ENCODE data around the gene COA6.
"Not testable (repeated sequence)": the region's sequence is repeated elsewhere in the genome, so short reads cannot be mapped to it uniquely, and the experiment has no call there.

The COA6 gene

DNA sequence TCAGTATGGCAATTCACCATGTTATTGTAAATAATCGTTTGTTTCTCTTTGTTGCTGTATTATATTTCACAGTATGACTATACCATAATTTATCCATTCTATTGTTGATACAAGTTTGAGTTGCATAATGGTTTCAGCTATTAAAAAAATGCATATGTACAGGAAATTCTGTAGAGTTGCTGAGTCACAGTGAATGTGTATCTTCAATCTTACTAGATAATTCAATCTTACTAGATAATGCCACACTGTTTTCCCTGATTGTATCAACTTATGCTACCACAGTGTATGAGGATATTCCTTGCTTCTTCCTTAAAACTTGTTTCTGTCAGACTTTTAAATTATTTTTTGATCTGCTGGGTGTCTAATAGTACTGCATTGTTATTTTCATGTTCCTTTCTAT is 3.5 kb upstream of the COA6 start:
- DNase-seq (ENCODE audit: low read depth, low spot score) = no peak

DNA sequence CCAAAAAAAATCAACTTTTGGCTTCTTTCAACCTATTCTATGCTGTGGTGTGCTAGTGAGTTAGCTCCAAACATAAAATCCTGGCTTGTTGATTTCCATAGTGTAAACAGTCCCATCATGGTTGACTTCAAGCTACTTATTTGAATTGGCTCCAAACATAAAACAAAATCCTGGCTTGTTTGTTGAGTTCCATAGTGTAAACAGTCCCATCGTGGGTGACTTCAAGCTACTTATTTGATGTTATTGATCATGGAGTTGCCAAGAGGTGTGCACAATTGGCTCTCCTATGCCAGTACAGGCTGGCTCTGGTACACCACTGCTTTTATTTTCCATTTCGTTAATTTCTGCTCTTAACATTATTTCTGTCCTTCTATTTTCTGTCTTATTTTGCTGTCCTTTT is 1.8 kb upstream of the COA6 start:
- no peak for DNase-seq (ENCODE audit: low read depth, low spot score)

DNA sequence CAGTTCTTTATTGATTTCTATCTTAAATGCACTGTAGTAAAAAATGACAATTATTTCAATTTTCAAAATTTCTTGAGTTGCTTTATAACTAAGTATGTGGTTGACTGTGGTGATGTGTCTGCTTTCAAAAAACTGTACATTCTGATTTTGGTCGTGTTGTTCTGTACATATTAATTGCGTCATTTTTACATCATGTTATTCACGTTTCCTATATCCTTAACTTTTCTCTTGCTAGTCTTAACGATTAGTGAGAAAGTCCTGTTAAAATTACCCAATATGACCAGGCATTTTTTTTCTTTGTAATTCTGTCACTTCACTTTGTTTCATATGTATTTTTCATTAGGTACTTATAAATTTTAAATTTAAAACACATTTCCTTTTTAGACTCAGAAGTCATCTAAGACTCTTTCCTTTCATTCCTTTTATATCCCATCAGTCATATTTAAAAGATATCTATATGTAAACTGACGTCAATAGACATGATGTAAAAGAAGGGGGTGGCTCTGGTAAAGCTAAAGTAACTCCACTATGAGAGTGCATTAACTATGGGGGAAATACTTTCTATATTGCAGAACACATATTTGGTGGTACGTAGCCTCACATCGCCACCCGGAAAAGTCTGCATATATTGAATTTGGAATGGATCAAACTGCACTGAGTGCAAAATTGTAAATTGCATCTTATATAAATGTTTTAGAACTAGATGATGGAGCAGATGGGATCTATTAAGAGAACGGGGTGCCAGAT is 1.1 kb upstream of the COA6 start:
- DNase-seq (ENCODE audit: low read depth, low spot score) = no peak

DNA sequence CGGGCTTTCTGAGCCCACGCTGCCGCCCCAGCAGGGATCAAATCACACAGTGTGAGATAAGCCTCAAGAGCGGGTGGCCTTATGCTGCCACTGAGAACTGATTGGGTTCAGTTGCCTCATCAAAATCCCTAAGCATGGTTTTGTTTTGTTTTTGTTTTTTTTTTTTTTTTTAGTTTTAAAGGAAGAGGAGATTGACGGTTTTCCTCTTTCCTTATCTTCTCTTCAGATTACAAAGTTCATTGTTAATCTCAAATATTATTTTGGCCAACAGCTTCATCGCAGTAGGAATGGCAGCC is 651 bp downstream of the COA6 start:
- no peak for DNase-seq (ENCODE audit: low read depth, low spot score)

DNA sequence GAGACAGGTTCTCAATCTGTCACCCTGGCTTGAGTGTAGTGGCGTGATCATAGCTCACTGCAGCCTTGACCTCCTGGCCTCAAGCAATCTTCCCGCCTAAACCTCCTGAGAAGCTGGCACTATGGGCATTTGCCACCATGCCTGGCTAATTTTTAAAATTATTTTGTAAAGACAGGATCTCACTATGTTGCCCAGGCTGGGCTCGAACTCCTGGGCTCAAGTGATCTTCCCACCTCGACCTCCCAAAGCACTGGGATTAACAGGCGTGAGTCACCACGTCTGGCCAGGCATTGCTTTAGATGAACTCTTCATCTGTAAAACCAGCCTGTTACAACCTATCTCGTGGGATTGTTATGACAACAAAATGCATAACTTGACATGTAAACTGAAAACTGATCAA is 2.4 kb downstream of the COA6 start:
- DNase-seq (ENCODE audit: low read depth, low spot score) = no peak

DNA sequence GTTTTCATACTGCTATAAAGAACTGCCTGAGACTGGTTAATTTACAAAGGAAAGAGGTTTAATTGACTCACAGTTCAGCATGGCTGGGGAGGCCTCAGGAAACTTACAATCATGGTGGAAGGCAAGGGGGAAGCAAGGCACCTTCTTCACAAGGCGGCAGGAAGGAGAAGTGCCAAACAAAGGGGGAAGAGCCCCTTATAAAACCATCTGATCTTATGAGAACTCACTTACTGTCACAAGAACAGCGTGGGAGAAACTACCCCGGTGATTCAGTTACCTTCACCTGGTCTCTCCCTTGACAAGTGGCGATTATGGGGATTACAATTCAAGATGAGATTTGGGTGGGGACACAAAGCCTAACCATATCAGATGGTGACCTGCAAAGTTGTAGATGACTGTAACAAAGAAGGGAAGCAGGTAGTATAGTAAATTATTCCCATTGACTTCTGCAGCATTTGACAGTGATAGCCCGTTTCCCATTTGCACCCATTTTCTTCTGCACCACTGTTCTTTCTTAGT is 6.4 kb downstream of the COA6 start:
- DNase-seq (ENCODE audit: low read depth, low spot score) = not testable (repeated sequence)

DNA sequence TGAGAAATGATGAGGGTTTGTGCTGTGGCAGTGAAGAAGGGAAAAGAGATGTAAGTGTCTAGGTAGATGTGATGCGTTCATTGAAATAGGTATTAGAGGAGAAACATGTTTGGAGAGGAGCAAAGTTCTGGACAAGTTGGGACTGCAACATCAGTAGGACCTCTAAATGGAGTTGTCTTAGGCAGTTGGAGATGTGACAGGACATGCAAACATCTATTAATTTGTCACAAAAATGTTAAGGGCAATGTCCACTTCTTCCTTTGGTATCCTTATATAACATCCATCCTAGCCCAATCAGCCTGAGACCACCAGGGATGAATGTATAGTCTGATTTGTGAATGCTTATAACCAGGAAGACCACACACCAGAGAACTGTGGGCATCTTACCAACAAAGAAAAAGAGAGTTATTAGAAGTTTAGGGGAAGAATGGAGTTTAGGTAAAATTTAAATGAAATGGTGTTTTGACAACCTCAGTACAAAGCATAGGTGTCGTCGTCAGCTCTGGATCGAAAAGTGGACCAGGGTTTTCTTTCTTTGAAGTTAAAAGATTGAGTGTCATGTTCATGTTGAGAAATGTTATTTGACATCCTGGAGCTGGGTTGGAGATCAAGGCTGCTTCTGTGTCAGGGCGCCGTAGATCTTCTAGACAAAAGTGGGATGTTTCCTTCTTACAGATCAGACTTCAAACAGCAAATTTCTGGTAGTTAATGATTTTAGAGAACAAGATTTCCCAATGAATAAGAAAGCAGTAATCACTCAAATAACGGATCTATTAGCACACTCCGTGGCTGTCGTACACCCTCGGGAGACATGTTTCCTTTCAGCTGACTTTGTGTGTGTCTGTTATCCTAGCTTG is 8.7 kb downstream of the COA6 start:
- no peak for DNase-seq (ENCODE audit: low read depth, low spot score)

DNA sequence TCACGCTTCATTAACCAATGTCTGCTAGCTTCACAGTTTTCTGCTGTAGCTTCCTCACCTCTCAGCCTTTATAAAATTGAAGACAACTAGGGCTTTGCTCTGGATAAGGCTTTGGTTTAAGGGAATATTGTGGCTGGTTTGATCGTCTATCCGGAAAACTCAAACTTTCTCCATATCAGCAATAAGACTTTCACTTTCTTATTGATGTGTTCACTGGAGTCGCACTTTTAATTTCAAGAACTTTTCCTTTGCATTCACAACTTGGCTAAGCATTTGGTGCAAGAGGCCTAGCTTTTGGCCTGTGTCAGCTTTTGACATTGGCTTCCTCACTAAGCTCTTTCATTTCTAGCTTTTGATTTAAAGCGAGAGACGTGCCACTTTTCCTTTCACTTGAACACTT is 12.9 kb downstream of the COA6 start:
- no peak for DNase-seq (ENCODE audit: low read depth, low spot score)

DNA sequence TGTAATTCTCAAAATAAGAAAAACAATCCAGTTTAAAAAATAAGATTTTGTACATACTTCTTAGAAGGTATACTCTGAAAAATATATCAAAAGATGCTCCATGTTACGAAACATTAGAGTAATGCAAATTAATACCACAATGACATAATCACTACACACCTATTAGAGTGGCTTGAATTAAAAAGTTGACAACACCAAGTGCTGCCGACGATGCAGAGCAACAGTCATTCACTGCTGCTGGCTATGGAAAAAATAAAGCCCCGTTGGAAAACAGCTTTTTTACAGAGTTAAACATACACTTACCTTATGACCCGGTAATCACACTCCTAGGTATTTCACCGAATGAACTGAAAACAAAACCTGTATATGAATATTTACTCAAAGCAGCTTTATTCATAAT is 14.8 kb downstream of the COA6 start:
- no peak for DNase-seq (ENCODE audit: low read depth, low spot score)

DNA sequence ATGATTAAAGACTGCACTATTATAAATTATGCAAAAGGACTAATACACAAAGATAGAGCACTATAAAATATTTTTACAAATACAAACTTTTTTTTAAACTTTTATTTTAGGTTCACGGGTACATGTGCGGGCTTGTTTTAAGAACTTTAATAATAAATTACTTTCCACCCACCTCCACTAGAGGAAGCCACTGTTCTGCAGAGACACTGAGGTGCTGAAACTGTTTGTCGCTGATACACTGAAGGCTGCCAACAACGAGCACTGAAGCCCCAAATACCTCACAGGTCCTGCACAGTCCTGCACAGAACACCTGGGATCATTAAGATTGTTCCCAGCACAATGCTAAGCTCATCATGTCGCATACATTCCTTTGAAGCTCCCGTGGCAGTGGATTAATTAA is 19.9 kb downstream of the COA6 start:
- DNase-seq (ENCODE audit: low read depth, low spot score) = no peak

DNA sequence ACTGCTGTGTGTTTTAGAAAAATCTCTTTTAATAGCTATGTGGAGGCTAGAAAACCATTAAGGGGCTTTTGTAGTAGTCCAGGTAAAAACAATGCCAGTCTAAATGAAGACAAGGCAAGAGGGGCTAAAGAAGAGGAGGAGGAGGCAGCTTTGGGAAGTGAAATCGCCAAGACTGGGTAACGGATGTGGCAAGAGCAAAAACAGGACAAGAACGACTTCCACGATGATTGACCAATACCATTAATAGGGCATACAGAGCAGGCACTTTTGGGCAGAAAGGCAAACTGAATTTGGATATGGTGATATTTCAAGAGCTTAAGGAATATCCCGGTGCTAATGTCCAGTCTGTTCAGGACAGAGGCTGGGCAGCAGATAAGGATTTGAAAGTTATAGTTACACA is 22.0 kb downstream of the COA6 start:
- DNase-seq (ENCODE audit: low read depth, low spot score) = no peak

DNA sequence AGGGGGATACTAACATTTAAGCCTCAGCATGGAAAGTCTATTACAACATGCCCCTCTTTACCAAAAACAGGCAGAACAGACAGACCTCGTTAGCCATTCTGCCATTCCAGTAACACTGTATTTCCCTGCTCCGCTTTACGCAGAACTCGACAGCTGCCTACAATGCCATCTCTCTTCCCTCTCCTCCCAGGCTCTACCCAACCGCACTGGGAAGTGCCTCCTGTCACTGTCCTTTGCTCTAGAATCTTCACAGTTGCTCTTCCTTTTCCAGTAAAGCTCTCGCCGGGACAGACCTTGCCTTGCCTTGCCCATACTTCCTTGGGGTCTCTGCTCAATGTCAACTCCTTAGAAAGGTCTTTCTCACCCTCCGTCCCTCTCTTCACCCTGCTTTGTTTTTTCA is 22.8 kb downstream of the COA6 start:
- no peak for DNase-seq (ENCODE audit: low read depth, low spot score)

DNA sequence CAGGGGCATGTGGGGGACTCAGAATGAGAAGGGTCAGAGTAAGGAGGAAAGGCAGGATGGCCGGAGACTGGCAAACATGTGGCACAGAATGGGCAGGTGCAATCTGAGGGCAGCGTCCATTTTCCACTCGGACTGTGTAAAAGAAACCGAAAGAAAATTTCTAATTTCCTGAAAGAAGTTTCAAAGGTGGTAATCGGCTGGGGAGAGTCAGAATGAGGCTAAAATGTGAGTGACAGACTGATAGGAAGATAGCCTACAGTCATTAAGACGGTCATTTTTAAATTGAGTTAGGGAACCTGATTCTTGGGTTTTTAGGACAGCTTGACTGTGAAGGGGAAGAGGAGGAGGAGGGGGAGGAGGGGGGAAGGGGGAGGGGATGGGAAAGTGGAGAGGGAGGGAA is 23.6 kb downstream of the COA6 start:
- no peak for DNase-seq (ENCODE audit: low read depth, low spot score)

DNA sequence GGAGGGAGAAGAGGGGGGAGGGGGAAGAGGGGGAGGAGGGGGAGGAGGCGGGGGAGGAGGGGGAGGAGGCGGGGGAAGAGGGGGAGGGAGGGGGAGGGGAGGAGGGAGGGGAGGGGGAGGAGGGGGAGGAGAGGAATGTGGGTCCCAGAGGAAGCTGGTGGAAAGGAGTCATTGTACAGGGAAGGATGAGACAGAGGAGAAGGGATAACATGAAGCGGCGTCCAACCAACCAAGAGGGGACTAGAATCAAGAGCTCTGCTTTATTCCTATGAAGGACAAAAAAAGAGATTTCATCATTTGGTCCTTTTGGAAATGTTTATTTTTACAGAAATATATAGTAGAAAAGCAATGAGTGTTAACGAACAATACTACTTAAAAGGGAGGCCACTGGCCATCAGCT is 24.5 kb downstream of the COA6 start:
- DNase-seq (ENCODE audit: low read depth, low spot score) = no peak

DNA sequence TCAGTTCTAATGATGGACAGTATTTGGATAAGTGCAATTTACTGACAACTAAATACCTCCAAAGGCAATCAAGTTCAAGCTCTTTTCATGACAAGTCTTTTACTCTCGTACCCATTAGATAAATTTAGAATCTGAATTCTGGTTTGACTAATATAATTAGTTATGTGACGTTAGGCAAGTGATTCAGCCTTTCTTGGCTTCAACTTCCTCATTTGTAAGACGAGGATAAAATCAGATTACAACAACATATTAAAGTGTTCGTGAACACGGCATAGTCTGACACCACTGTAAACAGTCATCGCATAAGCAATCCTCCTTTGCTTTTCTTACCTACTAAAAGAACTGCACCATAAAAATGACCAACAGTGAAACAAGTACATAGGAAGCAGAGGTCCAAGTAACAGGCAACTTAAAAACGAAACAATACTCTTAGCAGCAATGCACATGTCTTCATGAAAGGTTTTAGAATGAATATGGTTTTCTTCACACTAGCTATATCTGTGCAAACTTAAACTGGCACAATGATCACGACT is 25.7 kb downstream of the COA6 start:
- DNase-seq (ENCODE audit: low read depth, low spot score) = no peak

DNA sequence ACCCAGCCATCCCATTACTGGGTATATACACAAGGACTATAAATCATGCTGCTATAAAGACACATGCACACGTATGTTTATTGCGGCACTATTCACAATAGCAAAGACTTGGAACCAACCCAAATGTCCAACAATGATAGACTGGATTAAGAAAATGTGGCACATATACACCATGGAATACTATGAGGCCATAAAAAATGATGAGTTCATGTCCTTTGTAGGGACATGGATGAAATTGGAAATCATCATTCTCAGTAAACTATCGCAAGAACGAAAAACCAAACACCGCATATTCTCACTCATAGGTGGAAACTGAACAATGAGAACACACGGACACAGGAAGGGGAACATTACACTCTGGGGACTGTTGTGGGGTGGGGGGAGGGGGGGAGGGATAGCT is 26.3 kb downstream of the COA6 start:
- DNase-seq (ENCODE audit: low read depth, low spot score) = not testable (repeated sequence)

DNA sequence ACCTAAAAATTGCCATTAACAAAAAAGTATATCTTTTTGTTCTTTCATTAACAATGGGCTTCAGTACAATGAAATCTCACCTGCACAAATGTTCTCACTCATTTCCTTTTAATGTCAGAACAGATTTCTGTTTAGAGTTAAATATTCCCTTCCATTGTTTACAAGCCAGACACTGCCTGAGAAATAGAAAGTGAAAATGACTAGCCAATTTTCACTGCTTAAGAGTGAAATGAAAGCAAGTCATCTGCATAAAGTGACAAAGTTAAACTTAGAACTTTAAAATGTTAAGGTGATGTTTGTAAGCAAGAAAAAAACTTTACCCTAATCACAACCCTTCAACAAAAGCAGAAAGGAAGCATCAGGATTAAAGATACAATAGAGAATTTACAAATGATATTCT is 27.5 kb downstream of the COA6 start:
- no peak for DNase-seq (ENCODE audit: low read depth, low spot score)

DNA sequence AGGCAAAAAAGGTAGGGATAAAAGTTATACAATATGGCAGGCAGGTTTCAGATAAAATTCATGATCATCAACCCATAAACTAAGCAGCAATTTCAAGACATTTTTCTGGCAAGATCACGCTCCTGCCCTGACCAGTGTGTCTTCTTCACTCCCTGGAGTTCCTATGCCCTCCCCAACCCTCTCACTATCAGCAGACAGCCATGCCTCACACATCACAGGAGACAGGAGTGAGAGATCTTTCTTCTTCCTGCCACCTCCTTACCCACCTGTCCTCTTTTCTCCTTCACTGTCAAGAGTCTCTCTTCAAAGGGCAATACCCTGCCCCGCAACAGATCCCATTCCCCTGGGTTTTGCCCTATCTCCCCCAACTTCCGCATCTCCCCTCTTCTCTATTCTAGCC is 28.4 kb downstream of the COA6 start:
- no peak for DNase-seq (ENCODE audit: low read depth, low spot score)

DNA sequence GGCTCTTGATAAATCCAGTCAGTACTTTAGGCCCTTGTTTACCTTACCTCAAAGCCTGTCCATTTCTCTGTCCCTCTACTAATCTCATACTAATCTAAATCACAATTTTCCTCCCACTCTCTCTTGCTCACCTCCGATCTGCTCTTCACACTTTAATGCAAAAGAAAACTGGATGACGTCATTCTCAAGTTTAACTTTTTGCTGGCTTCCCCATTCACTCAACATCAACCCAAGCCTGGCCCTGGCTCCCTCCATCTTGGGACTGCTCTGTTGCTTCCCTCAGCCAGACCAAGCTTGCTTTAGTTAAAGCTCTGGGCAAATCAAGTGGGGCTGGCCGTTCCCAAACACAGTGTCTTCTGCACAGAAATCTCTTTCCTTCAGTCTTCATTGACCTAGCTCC is 29.7 kb downstream of the COA6 start:
- DNase-seq (ENCODE audit: low read depth, low spot score) = no peak

DNA sequence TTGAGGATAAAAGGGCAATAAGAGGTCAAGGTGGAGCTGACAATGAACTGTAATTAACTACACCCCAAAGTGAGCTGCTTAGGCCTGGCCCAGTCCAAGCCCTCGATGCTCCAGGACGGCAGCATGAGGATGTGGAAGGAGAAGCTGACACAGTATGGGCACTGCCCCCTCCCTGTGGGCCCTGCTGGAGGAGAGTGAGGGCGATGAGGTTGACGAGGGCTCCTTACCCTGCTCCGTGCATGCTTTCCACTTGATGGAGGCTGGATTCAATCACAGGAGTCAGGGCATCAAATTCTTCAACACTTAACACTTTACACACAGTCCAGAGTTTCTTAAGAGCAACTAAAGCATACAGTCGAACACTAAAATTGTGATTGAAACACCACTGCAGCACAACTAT is 32.4 kb downstream of the COA6 start:
- no peak for DNase-seq (ENCODE audit: low read depth, low spot score)

DNA sequence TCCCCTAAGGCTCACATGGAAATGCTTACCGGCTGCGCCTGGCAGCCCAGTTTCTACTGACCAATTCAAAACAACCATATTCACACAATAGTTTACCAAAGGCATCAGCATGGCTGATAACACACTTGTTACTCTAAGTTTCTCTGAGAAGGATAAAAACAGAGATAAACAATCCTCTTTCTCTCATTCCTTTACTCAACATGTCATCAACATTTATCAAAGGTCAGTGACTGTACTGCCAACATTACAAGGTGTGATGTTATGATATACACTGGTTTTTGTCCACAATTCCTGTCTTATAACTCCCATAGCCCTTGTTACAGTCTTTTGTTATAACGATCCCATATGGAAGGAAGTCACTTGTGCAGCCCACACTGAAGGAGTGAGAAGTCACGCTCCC is 33.6 kb downstream of the COA6 start:
- no peak for DNase-seq (ENCODE audit: low read depth, low spot score)

DNA sequence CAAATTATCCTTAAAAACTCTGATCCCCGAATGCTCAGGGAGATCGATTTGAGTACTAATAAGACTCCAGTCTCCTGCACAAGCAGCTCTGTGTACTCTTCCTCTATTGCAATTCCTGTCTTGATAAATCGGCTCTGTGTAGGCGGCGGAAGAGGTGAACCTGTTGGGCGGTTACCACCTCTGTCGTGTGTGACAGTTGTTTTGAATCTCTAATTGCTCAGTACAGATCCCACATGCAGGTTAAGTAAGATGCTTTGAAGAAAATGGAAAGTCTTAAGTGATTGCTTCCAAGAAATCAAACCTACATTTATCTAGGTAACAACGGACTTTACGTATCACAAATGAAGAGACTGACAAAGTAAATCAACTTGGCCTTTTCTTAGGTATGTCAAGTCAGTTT is 35.5 kb downstream of the COA6 start:
- no peak for DNase-seq (ENCODE audit: low read depth, low spot score)

DNA sequence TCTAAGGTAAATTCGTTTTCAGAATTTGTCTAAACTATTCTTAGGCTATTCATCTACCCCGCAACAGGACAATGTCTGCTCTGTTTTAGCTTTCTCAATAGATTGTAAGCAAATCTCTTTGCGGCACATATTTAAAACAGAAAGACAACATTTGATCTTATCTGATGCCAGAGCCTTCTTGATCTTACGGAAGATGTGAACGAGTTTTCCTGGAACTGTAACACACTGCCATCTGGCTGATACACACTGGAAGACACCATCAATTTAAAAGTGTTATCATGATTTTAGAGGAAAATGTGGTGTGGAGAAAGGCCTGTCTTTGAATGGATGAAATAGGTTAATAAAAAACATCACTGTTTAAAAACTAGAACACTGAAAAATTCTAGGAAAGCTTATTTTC is 36.1 kb downstream of the COA6 start:
- DNase-seq (ENCODE audit: low read depth, low spot score) = no peak

Data from iPS DF 19.7 (cell line).